SK-N-SH (cell line): ENCODE measurements around the gene WASL. TPM values are rescaled to one million over a fixed set of nuclear protein-coding genes. Genes with fewer than 3 reads are reported as not detected.

Experiments used
- CTCF ChIA-PET: fragments of 300-600, 350-600 bp; formaldehyde crosslinking; extraction: SDS; loops from one replicate; lab custom pipeline; 2021; lab: Yijun Ruan, JAX
- POLR2A ChIA-PET: fragments of 350-600 bp; sonication (Branson Sonifier 250); formaldehyde crosslinking; extraction: SDS; loops from one replicate; lab custom pipeline; 2020; ENCODE audit warnings: antibody characterized with exemption, inconsistent platforms; lab: Yijun Ruan, JAX
- DNase-seq: peaks from one replicate; pipeline ENCODE4 v3.0.0; 2012
- H2AFZ ChIP-seq: fragments of 200-600 bp; sonication (generic); 2 replicates; pipeline ENCODE4 v1.8.1; 2016; ENCODE audit warnings: antibody characterized with exemption, mild to moderate bottlenecking, low read depth
- H3F3A ChIP-seq: fragments of 200-600 bp; sonication (generic); replicated peaks from 2 replicates; pipeline ENCODE3; 2016; ENCODE audit warnings: antibody characterized with exemption, mild to moderate bottlenecking; ENCODE audit not compliant: insufficient read depth
- H3K27ac ChIP-seq, 2 experiments: fragments of 200-500 bp in 1 of 2; fragments of 200-600 bp in 1 of 2; sonication (Bioruptor generic) in 1 of 2; sonication (generic), shearing (Covaris generic) in 1 of 2; 2 replicates each; pipeline versions ENCODE4 v1.5.1 to v1.6.1; 2014 to 2016; ENCODE audit warnings: low read depth in 2 of 2, inconsistent platforms in 1 of 2, low read length in 1 of 2, mild to moderate bottlenecking in 1 of 2, mixed read lengths in 1 of 2
- H3K27me3 ChIP-seq: fragments of 200-600 bp; sonication (generic), shearing (Covaris generic); 2 replicates; pipeline ENCODE4 v1.6.1; 2016; ENCODE audit warnings: mixed run types; ENCODE audit not compliant: insufficient read depth
- H3K36me3 ChIP-seq, 2 experiments: fragments of 200-500 bp in 1 of 2; fragments of 200-600 bp in 1 of 2; sonication (Bioruptor generic) in 1 of 2; sonication (generic) in 1 of 2; replicated peaks in 1 of 2; 2 replicates each; pipeline versions ENCODE3 to v1.5.1; 2014 to 2016; ENCODE audit warnings: low read length in 1 of 2, mild to moderate bottlenecking in 1 of 2; ENCODE audit not compliant: insufficient read depth in 2 of 2, control insufficient read depth in 1 of 2
- H3K4me1 ChIP-seq, 2 experiments: fragments of 200-500 bp in 1 of 2; fragments of 200-600 bp in 1 of 2; sonication (Bioruptor generic) in 1 of 2; sonication (generic), shearing (Covaris generic) in 1 of 2; 2 replicates each; pipeline versions ENCODE4 v1.5.1 to v1.6.1; 2014 to 2016; ENCODE audit warnings: low read depth in 1 of 2, low read length in 1 of 2, mixed run types in 1 of 2; ENCODE audit not compliant: insufficient read depth in 2 of 2, control insufficient read depth in 1 of 2
- H3K4me2 ChIP-seq: fragments of 200-600 bp; sonication (generic), shearing (Covaris generic); 2 replicates; pipeline ENCODE4 v1.6.1; 2017; ENCODE audit warnings: mixed run types
- H3K4me3 ChIP-seq, 2 experiments: fragments of 200-500 bp in 1 of 2; fragments of 200-600 bp in 1 of 2; sonication (Bioruptor generic) in 1 of 2; sonication (generic), shearing (Covaris generic) in 1 of 2; 2 replicates each; pipeline versions ENCODE4 v1.5.1 to v1.8.1; 2014 to 2016; ENCODE audit warnings: low read depth in 2 of 2, inconsistent platforms in 1 of 2, low read length in 1 of 2, mild to moderate bottlenecking in 1 of 2, mixed read lengths in 1 of 2, moderate library complexity in 1 of 2
- H3K79me2 ChIP-seq: fragments of 200-600 bp; sonication (generic); 2 replicates; pipeline ENCODE4 v1.8.1; 2017; ENCODE audit warnings: mild to moderate bottlenecking; ENCODE audit not compliant: insufficient read depth
- H3K9ac ChIP-seq: fragments of 200-600 bp; sonication (generic); 2 replicates; pipeline ENCODE4 v1.6.1; 2017; ENCODE audit warnings: mixed run types
- H3K9me2 ChIP-seq: fragments of 200-600 bp; sonication (generic); 2 replicates; pipeline ENCODE4 v1.6.1; 2017; ENCODE audit warnings: mixed run types
- H3K9me3 ChIP-seq: fragments of 200-600 bp; sonication (generic); 2 replicates; pipeline ENCODE4 v1.6.1; 2017; ENCODE audit warnings: mixed run types, mild to moderate bottlenecking, moderate library complexity
- H4K20me1 ChIP-seq: fragments of 200-600 bp; sonication (generic); 2 replicates; pipeline ENCODE4 v1.6.1; 2017; ENCODE audit warnings: mild to moderate bottlenecking, mixed run types; ENCODE audit not compliant: insufficient read depth
- CHD2 ChIP-seq: fragments of 150-350 bp; IDR thresholded peaks from 2 replicates; pipeline ENCODE4 v1.6.1; 2018; ENCODE audit warnings: low read length; ENCODE audit not compliant: partially characterized antibody
- ELF1 ChIP-seq: IDR thresholded peaks from 2 replicates; pipeline ENCODE4 v1.4.0; 2012
- EZH2phosphoT487 ChIP-seq: fragments of 200-600 bp; sonication (generic); IDR thresholded peaks from 2 replicates; pipeline ENCODE4 v1.6.1; 2017; ENCODE audit warnings: low read depth, mixed run types, mild to moderate bottlenecking, antibody characterized with exemption, moderate library complexity, borderline replicate concordance
- FOXM1 ChIP-seq: IDR thresholded peaks from 2 replicates; pipeline ENCODE4 v1.4.0; 2012; ENCODE audit warnings: low read depth, mild to moderate bottlenecking
- GABPA ChIP-seq: IDR thresholded peaks from 2 replicates; pipeline ENCODE4 v1.4.0; 2012; ENCODE audit warnings: low read depth, mild to moderate bottlenecking
- MXI1 ChIP-seq: IDR thresholded peaks from 2 replicates; pipeline ENCODE4 v1.6.1; 2012; ENCODE audit warnings: mild to moderate bottlenecking, low read depth, low read length, improper control_type of control experiment
- NFIC ChIP-seq: IDR thresholded peaks from 2 replicates; pipeline ENCODE4 v1.4.0; 2012; ENCODE audit warnings: borderline replicate concordance
- POLR2AphosphoS5 ChIP-seq: IDR thresholded peaks from 2 replicates; pipeline ENCODE4 v1.6.1; 2012; ENCODE audit warnings: low read depth, low read length
- RAD21 ChIP-seq: IDR thresholded peaks from 2 replicates; pipeline ENCODE4 v1.6.1; 2012; ENCODE audit warnings: mild to moderate bottlenecking, low read length
- RFX5 ChIP-seq: IDR thresholded peaks from 2 replicates; pipeline ENCODE4 v1.6.1; 2012; ENCODE audit warnings: mild to moderate bottlenecking, improper control_type of control experiment, low read length
- TAF1 ChIP-seq: IDR thresholded peaks from 2 replicates; pipeline ENCODE4 v1.6.1; 2012; ENCODE audit warnings: low read depth, mild to moderate bottlenecking, low read length, moderate library complexity, borderline replicate concordance
- TCF12 ChIP-seq: IDR thresholded peaks from 2 replicates; pipeline ENCODE4 v1.4.0; 2012
- TEAD4 ChIP-seq: IDR thresholded peaks from 2 replicates; pipeline ENCODE4 v1.4.0; 2012; ENCODE audit warnings: mild to moderate bottlenecking, borderline replicate concordance; ENCODE audit not compliant: insufficient read depth
- YY1 ChIP-seq: IDR thresholded peaks from 2 replicates; pipeline ENCODE4 v1.4.0; 2012; ENCODE audit warnings: low read depth, mild to moderate bottlenecking
- WGBS: methylation state at CpG from one replicate; pipeline ENCODE4 v1.1.6; 2017; ENCODE audit warnings: low lambda C conversion rate; 5-methylcytosine and 5-hydroxymethylcytosine counted together
- polyA plus RNA-seq, 3 experiments: library from polyadenylated mRNA; depleted of rRNA; stranded (reverse); fragments of >200 nt; gene quantifications; 2 replicates each; pipeline ENCODE4 v1.2.3, GENCODE V29; 2012
- TF ChIP-seq, protein P1 (sequence below): fragments of 200-600 bp; sonication (generic); IDR thresholded peaks from 2 replicates; pipeline ENCODE4 v1.6.1; 2017; ENCODE audit warnings: antibody characterized with exemption, mild to moderate bottlenecking, moderate library complexity
- TF ChIP-seq, protein P2 (sequence below): IDR thresholded peaks from 2 replicates; pipeline ENCODE4 v1.4.0; 2012; ENCODE audit warnings: low read depth, borderline replicate concordance
- TF ChIP-seq, protein P3 (sequence below): IDR thresholded peaks from 2 replicates; pipeline ENCODE4 v1.4.0; 2012; ENCODE audit warnings: low read depth, borderline replicate concordance
- TF ChIP-seq, protein P4 (sequence below): fragments of 150-350 bp; IDR thresholded peaks from 2 replicates; pipeline ENCODE4 v1.6.1; 2017; ENCODE audit warnings: antibody characterized with exemption, low read length, low read depth, borderline replicate concordance
- TF ChIP-seq, protein P5 (sequence below): IDR thresholded peaks from 2 replicates; pipeline ENCODE4 v1.4.0; 2012; ENCODE audit warnings: low read depth
- TF ChIP-seq, protein P6 (sequence below): fragments of 150-350 bp; IDR thresholded peaks from 2 replicates; pipeline ENCODE4 v1.6.1; 2016; ENCODE audit warnings: mild to moderate bottlenecking, low read depth, low read length

WASL gene
- polyA plus RNA-seq, 1 of the 3 experiments (the other 2 are of a cell fraction) = 9.9 TPM

DNA sequence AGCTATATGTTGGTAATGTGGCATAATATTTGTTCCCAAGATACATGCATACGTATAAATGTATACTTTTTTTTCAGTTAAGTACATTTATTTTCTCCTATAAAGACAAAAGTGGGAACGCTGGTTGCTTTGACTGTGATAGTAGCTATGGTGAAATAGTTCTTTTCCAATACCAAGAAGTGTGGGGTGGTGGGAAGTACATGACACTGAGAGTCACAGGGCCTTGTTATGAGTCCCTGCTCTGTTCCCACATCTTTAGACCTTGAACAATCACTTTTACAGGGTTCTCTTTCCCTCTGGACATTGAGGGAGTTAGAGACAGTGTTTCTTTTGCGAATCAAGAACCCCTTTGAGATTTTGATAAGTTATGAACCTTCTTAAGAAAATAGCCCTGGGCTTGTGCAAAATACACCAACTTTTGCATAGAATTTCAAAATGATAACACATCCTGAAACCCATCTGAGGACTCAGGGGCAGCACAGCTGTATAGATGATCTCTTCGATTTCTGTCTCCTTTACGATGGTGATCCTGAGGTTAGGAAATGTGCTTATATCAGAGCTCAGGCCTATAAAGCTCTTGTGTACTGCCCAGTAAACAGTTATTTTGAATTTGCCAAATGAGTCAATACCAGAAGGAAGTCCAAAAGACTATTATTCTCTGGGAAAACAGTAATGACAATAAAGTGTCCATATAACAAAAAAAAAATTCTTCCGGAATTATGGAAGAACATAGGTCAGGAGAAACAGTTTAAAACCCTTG is 92.1 kb downstream of the WASL start:
- Histone ChIP-seq H2AFZ (no peak overlapping the region), H3K27me3 (no peaks in the 10 kb centered on the region), H3F3A (no peaks in the 10 kb centered on the region), H4K20me1 (no peaks in the 10 kb centered on the region), H3K4me3 (no peak overlapping the region), H3K27ac (no peak overlapping the region), H3K4me2 (no peak overlapping the region), H3K4me1 (peaks cover 0 to 7% of the 10 kb centered on the region in 2 experiments; a peak in 1 of 4 replicates), H3K9ac (no peak overlapping the region), H3K9me2 (no peaks in the 10 kb centered on the region), H3K9me3 (no peaks in the 10 kb centered on the region), H3K36me3 (no peaks in the 10 kb centered on the region), H3K79me2 (no peaks in the 10 kb centered on the region)
- POLR2A ChIA-PET = no interaction called here
- WGBS = 86% methylated on average over 6 of the region's 6 CpGs
- CTCF ChIA-PET = interaction anchor here (1.0 to 2.4 kb wide), 6 partner anchors 9 to 208 kb away, joined by 3 to 14 read pairs (median 4); no protein-coding TSS in a partner anchor
- no peak for DNase-seq
- TF ChIP-seq, protein P1, sequence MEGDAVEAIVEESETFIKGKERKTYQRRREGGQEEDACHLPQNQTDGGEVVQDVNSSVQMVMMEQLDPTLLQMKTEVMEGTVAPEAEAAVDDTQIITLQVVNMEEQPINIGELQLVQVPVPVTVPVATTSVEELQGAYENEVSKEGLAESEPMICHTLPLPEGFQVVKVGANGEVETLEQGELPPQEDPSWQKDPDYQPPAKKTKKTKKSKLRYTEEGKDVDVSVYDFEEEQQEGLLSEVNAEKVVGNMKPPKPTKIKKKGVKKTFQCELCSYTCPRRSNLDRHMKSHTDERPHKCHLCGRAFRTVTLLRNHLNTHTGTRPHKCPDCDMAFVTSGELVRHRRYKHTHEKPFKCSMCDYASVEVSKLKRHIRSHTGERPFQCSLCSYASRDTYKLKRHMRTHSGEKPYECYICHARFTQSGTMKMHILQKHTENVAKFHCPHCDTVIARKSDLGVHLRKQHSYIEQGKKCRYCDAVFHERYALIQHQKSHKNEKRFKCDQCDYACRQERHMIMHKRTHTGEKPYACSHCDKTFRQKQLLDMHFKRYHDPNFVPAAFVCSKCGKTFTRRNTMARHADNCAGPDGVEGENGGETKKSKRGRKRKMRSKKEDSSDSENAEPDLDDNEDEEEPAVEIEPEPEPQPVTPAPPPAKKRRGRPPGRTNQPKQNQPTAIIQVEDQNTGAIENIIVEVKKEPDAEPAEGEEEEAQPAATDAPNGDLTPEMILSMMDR = no peak
- TF ChIP-seq, protein P2, sequence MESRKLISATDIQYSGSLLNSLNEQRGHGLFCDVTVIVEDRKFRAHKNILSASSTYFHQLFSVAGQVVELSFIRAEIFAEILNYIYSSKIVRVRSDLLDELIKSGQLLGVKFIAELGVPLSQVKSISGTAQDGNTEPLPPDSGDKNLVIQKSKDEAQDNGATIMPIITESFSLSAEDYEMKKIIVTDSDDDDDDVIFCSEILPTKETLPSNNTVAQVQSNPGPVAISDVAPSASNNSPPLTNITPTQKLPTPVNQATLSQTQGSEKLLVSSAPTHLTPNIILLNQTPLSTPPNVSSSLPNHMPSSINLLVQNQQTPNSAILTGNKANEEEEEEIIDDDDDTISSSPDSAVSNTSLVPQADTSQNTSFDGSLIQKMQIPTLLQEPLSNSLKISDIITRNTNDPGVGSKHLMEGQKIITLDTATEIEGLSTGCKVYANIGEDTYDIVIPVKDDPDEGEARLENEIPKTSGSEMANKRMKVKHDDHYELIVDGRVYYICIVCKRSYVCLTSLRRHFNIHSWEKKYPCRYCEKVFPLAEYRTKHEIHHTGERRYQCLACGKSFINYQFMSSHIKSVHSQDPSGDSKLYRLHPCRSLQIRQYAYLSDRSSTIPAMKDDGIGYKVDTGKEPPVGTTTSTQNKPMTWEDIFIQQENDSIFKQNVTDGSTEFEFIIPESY = no peak
- no peak for TF ChIP-seq RFX5
- TF ChIP-seq RAD21 = no peak
- TF ChIP-seq, protein P3, sequence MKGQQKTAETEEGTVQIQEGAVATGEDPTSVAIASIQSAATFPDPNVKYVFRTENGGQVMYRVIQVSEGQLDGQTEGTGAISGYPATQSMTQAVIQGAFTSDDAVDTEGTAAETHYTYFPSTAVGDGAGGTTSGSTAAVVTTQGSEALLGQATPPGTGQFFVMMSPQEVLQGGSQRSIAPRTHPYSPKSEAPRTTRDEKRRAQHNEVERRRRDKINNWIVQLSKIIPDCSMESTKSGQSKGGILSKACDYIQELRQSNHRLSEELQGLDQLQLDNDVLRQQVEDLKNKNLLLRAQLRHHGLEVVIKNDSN = no peak
- no peak for TF ChIP-seq TAF1
- TF ChIP-seq FOXM1 = no peak
- TF ChIP-seq TEAD4 = no peak
- no peak for TF ChIP-seq GABPA
- no peak for TF ChIP-seq TCF12
- TF ChIP-seq, protein P4, sequence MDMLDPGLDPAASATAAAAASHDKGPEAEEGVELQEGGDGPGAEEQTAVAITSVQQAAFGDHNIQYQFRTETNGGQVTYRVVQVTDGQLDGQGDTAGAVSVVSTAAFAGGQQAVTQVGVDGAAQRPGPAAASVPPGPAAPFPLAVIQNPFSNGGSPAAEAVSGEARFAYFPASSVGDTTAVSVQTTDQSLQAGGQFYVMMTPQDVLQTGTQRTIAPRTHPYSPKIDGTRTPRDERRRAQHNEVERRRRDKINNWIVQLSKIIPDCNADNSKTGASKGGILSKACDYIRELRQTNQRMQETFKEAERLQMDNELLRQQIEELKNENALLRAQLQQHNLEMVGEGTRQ = no peak
- TF ChIP-seq, protein P5, sequence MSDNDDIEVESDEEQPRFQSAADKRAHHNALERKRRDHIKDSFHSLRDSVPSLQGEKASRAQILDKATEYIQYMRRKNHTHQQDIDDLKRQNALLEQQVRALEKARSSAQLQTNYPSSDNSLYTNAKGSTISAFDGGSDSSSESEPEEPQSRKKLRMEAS = no peak
- TF ChIP-seq POLR2AphosphoS5 = no peak
- TF ChIP-seq NFIC = no peak
- TF ChIP-seq EZH2phosphoT487 = no peak
- TF ChIP-seq CHD2 = no peak
- TF ChIP-seq ELF1 = no peak
- TF ChIP-seq MXI1 = no peak
- TF ChIP-seq, protein P6, sequence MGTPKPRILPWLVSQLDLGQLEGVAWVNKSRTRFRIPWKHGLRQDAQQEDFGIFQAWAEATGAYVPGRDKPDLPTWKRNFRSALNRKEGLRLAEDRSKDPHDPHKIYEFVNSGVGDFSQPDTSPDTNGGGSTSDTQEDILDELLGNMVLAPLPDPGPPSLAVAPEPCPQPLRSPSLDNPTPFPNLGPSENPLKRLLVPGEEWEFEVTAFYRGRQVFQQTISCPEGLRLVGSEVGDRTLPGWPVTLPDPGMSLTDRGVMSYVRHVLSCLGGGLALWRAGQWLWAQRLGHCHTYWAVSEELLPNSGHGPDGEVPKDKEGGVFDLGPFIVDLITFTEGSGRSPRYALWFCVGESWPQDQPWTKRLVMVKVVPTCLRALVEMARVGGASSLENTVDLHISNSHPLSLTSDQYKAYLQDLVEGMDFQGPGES = no peak
- no peak for TF ChIP-seq YY1
